ENCODE data around the gene ALDH1A2. TPM values are rescaled to one million over a fixed set of nuclear protein-coding genes. Genes with fewer than 3 reads are reported as not detected.
"Not testable (repeated sequence)": the region's sequence is repeated elsewhere in the genome, so short reads cannot be mapped to it uniquely, and the experiment has no call there.

Gene ALDH1A2
- polyA plus RNA-seq (2013), result 1.4 TPM in 2 replicates

- H3K9ac ChIP-seq (ENCODE audit: low read length), result no peak within 1 kb of the TSS
- peak within 1 kb of the TSS; percentile 6 for H2AFZ ChIP-seq (ENCODE audit: insufficient read depth, low read length, poor library complexity)
- no peak within 1 kb of the TSS for H4K91ac ChIP-seq (ENCODE audit: low read depth, low read length)
- H3K4me2 ChIP-seq (ENCODE audit: low read length), result peak within 1 kb of the TSS; percentile 76
- peaks cover 19% of the 10 kb centered on the region for H3K27me3 ChIP-seq (ENCODE audit: insufficient read depth, low read length)
- peaks cover 4% of the 10 kb centered on the region for H3K9me3 ChIP-seq (ENCODE audit: insufficient read depth, low read depth, low read length)
- H3K36me3 ChIP-seq (ENCODE audit: control insufficient read depth in 1 of 2, insufficient read depth in 2 of 2, low read length in 2 of 2), result no peaks in the 10 kb centered on the region
- H3K14ac ChIP-seq (ENCODE audit: low read length), result no peak within 1 kb of the TSS
- H3K4ac ChIP-seq (ENCODE audit: low read depth, low read length), result no peak within 1 kb of the TSS
- H3K18ac ChIP-seq (ENCODE audit: low read length), result no peak within 1 kb of the TSS
- no peak within 1 kb of the TSS for H2BK12ac ChIP-seq (ENCODE audit: low read length)
- peak within 1 kb of the TSS; percentile 19 for H4K8ac ChIP-seq (ENCODE audit: low read depth, low read length)
- peaks cover 4 to 8% of the 10 kb centered on the region in 2 experiments for H3K4me1 ChIP-seq (ENCODE audit: control insufficient read depth in 1 of 2, insufficient read depth in 2 of 2, low read length in 2 of 2)
- no peaks in the 10 kb centered on the region for H3K79me1 ChIP-seq (ENCODE audit: low read length)
- no peaks in the 10 kb centered on the region for H3K79me2 ChIP-seq (ENCODE audit: control insufficient read depth, insufficient read depth, low read length, poor library complexity)
- WGBS (ENCODE audit: extremely low coverage, insufficient coverage, insufficient read length), result no CpG with 5 or more reads among the region's 75 CpGs
- no peak within 1 kb of the TSS for H3K27ac ChIP-seq (ENCODE audit: low read depth, low read length)
- no peak within 1 kb of the TSS for H3K23ac ChIP-seq (ENCODE audit: low read length)
- no peak within 1 kb of the TSS for H2BK120ac ChIP-seq (ENCODE audit: insufficient read depth, low read length, poor library complexity)
- no peak within 1 kb of the TSS for H2AK5ac ChIP-seq (ENCODE audit: low read length)
- peak in 1 of 2 donors; percentile 13 for DNase-seq
- peak within 1 kb of the TSS; percentile 13 for H4K12ac ChIP-seq (ENCODE audit: low read depth, low read length)
- no peak within 1 kb of the TSS for H2BK5ac ChIP-seq (ENCODE audit: low read depth, low read length, poor library complexity)
- H3K4me3 ChIP-seq (ENCODE audit: low read depth, low read length), result peak within 1 kb of the TSS; percentile 73
Observed at GRCh38 chr15:58065445-58066041, at the start of gene ALDH1A2. TSS of gene ALDH1A2 (minus strand) at chr15:58065711. CDS start at chr15:58065650, 61 bp downstream.

GRCh38 chr15:58114812-58115211 is 49.3 kb upstream of the ALDH1A2 start:
- Histone ChIP-seq H3K79me1 (ENCODE audit: low read length) (no peaks in the 10 kb centered on the region), H3K27me3 (ENCODE audit: insufficient read depth, low read length) (no peaks in the 10 kb centered on the region), H3K36me3 (ENCODE audit: control insufficient read depth in 1 of 2, insufficient read depth in 2 of 2, low read length in 2 of 2) (peaks cover 0 to 2% of the 10 kb centered on the region in 2 experiments), H3K4me1 (ENCODE audit: control insufficient read depth in 1 of 2, insufficient read depth in 2 of 2, low read length in 2 of 2) (no peaks in the 10 kb centered on the region), H2AFZ (ENCODE audit: insufficient read depth, low read length, poor library complexity) (no peak overlapping the region), H4K12ac (ENCODE audit: low read depth, low read length) (no peak overlapping the region), H2BK5ac (ENCODE audit: low read depth, low read length, poor library complexity) (no peak overlapping the region), H3K23ac (ENCODE audit: low read length) (no peak overlapping the region), H2BK12ac (ENCODE audit: low read length) (no peak overlapping the region), H3K79me2 (ENCODE audit: control insufficient read depth, insufficient read depth, low read length, poor library complexity) (no peaks in the 10 kb centered on the region), H3K9ac (ENCODE audit: low read length) (no peak overlapping the region), H3K4me2 (ENCODE audit: low read length) (no peak overlapping the region), H3K27ac (ENCODE audit: low read depth, low read length) (no peak overlapping the region), H4K8ac (ENCODE audit: low read depth, low read length) (no peak overlapping the region), H2AK5ac (ENCODE audit: low read length) (no peak overlapping the region), H3K14ac (ENCODE audit: low read length) (no peak overlapping the region), H3K4me3 (ENCODE audit: low read depth, low read length) (no peak overlapping the region), H3K9me3 (ENCODE audit: insufficient read depth, low read depth, low read length) (peaks cover 2% of the 10 kb centered on the region), H3K4ac (ENCODE audit: low read depth, low read length) (no peak overlapping the region), H4K91ac (ENCODE audit: low read depth, low read length) (no peak overlapping the region), H2BK120ac (ENCODE audit: insufficient read depth, low read length, poor library complexity) (no peak overlapping the region), H3K18ac (ENCODE audit: low read length) (no peak overlapping the region)
- peak; percentile 12 to 79 for DNase-seq

- Histone ChIP-seq H2AK5ac (ENCODE audit: low read length) (no peak overlapping the region), H4K12ac (ENCODE audit: low read depth, low read length) (no peak overlapping the region), H3K4me2 (ENCODE audit: low read length) (no peak overlapping the region), H4K8ac (ENCODE audit: low read depth, low read length) (no peak overlapping the region), H2BK120ac (ENCODE audit: insufficient read depth, low read length, poor library complexity) (no peak overlapping the region), H3K9ac (ENCODE audit: low read length) (no peak overlapping the region), H3K4me3 (ENCODE audit: low read depth, low read length) (no peak overlapping the region), H3K9me3 (ENCODE audit: insufficient read depth, low read depth, low read length) (peaks cover 2% of the 10 kb centered on the region), H3K27me3 (ENCODE audit: insufficient read depth, low read length) (no peaks in the 10 kb centered on the region), H3K79me2 (ENCODE audit: control insufficient read depth, insufficient read depth, low read length, poor library complexity) (no peaks in the 10 kb centered on the region), H3K36me3 (ENCODE audit: control insufficient read depth in 1 of 2, insufficient read depth in 2 of 2, low read length in 2 of 2) (peaks cover 0 to 2% of the 10 kb centered on the region in 2 experiments), H2BK5ac (ENCODE audit: low read depth, low read length, poor library complexity) (no peak overlapping the region), H4K91ac (ENCODE audit: low read depth, low read length) (no peak overlapping the region), H3K18ac (ENCODE audit: low read length) (no peak overlapping the region), H3K14ac (ENCODE audit: low read length) (no peak overlapping the region), H3K27ac (ENCODE audit: low read depth, low read length) (no peak overlapping the region), H2BK12ac (ENCODE audit: low read length) (peak overlapping the region; percentile 56), H3K23ac (ENCODE audit: low read length) (no peak overlapping the region), H3K4ac (ENCODE audit: low read depth, low read length) (no peak overlapping the region), H3K79me1 (ENCODE audit: low read length) (no peaks in the 10 kb centered on the region), H2AFZ (ENCODE audit: insufficient read depth, low read length, poor library complexity) (no peak overlapping the region), H3K4me1 (ENCODE audit: control insufficient read depth in 1 of 2, insufficient read depth in 2 of 2, low read length in 2 of 2) (no peaks in the 10 kb centered on the region)
- no peak for DNase-seq
- WGBS (ENCODE audit: extremely low coverage, insufficient coverage, insufficient read length), result no CpG with 5 or more reads among the region's 3 CpGs
Observed at GRCh38 chr15:58114388-58114787, 48.9 kb upstream of the ALDH1A2 start.

- H2AFZ ChIP-seq (ENCODE audit: insufficient read depth, low read length, poor library complexity); H3K4me3 ChIP-seq (ENCODE audit: low read depth, low read length); H3K4ac ChIP-seq (ENCODE audit: low read depth, low read length); H2BK5ac ChIP-seq (ENCODE audit: low read depth, low read length, poor library complexity); H3K4me1 ChIP-seq (ENCODE audit: control insufficient read depth in 1 of 2, insufficient read depth in 2 of 2, low read length in 2 of 2); H3K18ac ChIP-seq (ENCODE audit: low read length); H2BK12ac ChIP-seq (ENCODE audit: low read length); H3K36me3 ChIP-seq (ENCODE audit: control insufficient read depth in 1 of 2, insufficient read depth in 2 of 2, low read length in 2 of 2); H3K23ac ChIP-seq (ENCODE audit: low read length); H3K79me1 ChIP-seq (ENCODE audit: low read length); H3K79me2 ChIP-seq (ENCODE audit: control insufficient read depth, insufficient read depth, low read length, poor library complexity); H3K9ac ChIP-seq (ENCODE audit: low read length); H3K27me3 ChIP-seq (ENCODE audit: insufficient read depth, low read length); H3K4me2 ChIP-seq (ENCODE audit: low read length); H4K8ac ChIP-seq (ENCODE audit: low read depth, low read length); H4K91ac ChIP-seq (ENCODE audit: low read depth, low read length); H3K9me3 ChIP-seq (ENCODE audit: insufficient read depth, low read depth, low read length); H3K27ac ChIP-seq (ENCODE audit: low read depth, low read length); H3K14ac ChIP-seq (ENCODE audit: low read length); H2AK5ac ChIP-seq (ENCODE audit: low read length); H4K12ac ChIP-seq (ENCODE audit: low read depth, low read length): not testable (repeated sequence)
- peak overlapping the region; percentile 18 for H2BK120ac ChIP-seq (ENCODE audit: insufficient read depth, low read length, poor library complexity)
- no CpG with 5 or more reads among the region's 5 CpGs for WGBS (ENCODE audit: extremely low coverage, insufficient coverage, insufficient read length)
- peak; percentile 10 to 47 for DNase-seq
Observed at GRCh38 chr15:58113358-58113757, 47.8 kb upstream of the ALDH1A2 start.
